Thoracic aorta (tissue), 2 donors: ENCODE results near the gene CACNA1E. TPM values are rescaled to one million over a fixed set of nuclear protein-coding genes. Genes with fewer than 3 reads are reported as not detected.

Source experiments
- ATAC-seq: fragments of 150-250 bp; one replicate; pipeline ENCODE4 v1.8.0; 2017; ENCODE audit warnings: low read depth; ENCODE audit not compliant: insufficient number of reproducible peaks, low FRiP score
- DNase-seq: peaks from one replicate; pipeline ENCODE4 v3.0.0-alpha.2; 2020; ENCODE audit warnings: low spot score
- H3K27ac ChIP-seq, 2 donors: fragments of 200-600 bp; sonication (generic); 1 replicate in 1 of 2; 2 replicates in 1 of 2; pipeline ENCODE4 v1.5.1; 2016; ENCODE audit warnings: mild to moderate bottlenecking in 2 of 2, moderate library complexity in 2 of 2
- H3K27me3 ChIP-seq: fragments of 200-600 bp; sonication (generic); replicated peaks from 2 replicates; pipeline ENCODE4 v1.6.0; 2016; ENCODE audit warnings: mild to moderate bottlenecking; ENCODE audit not compliant: insufficient read depth
- H3K36me3 ChIP-seq: fragments of 200-600 bp; sonication (generic); one replicate; pipeline ENCODE4 v1.5.1; 2016
- H3K4me1 ChIP-seq, 2 donors: fragments of 200-600 bp; sonication (generic); 1 replicate in 1 of 2; 2 replicates in 1 of 2; pipeline versions ENCODE4 v1.5.1 to v1.6.0; 2016; ENCODE audit warnings: low read depth in 2 of 2, mild to moderate bottlenecking in 1 of 2; ENCODE audit not compliant: control insufficient read depth in 1 of 2
- H3K4me3 ChIP-seq: fragments of 200-600 bp; sonication (generic); 2 replicates; pipeline ENCODE4 v1.5.1; 2016; ENCODE audit warnings: mild to moderate bottlenecking
- H3K9me3 ChIP-seq: fragments of 200-600 bp; sonication (generic); 2 replicates; pipeline ENCODE4 v1.5.1; 2016
- CTCF ChIP-seq: fragments of 200-600 bp; sonication (generic); IDR thresholded peaks from one replicate; pipeline ENCODE4 v1.5.1; 2019; ENCODE audit warnings: antibody characterized with exemption
- total RNA-seq, 2 donors: library from RNA; depleted of rRNA; stranded (reverse); fragments of >200 nt; gene quantifications; one replicate each; pipeline versions ENCODE4 v1.1.0 to v1.2.3, GENCODE V29; 2016

The CACNA1E gene
- total RNA-seq, 2 donors from 2014 or later: not detected

- H3K9me3 ChIP-seq: no peaks in the 10 kb centered on the region
- H3K4me3 ChIP-seq: no peak overlapping the region
- H3K27me3 ChIP-seq: no peaks in the 10 kb centered on the region
- ATAC-seq (no peak), DNase-seq (no peak)
- H3K27ac ChIP-seq: no peak overlapping the region
- no peak for TF ChIP-seq CTCF
- no peaks in the 10 kb centered on the region for H3K36me3 ChIP-seq
- H3K4me1 ChIP-seq: no peaks in the 10 kb centered on the region
Measured at GRCh38 chr1:181776044-181776443, 292.7 kb downstream of the CACNA1E start.

GRCh38 chr1:181777286-181777685, 294.0 kb downstream of the CACNA1E start:
- Histone ChIP-seq H3K9me3 (no peaks in the 10 kb centered on the region), H3K4me1 (no peaks in the 10 kb centered on the region), H3K27me3 (no peaks in the 10 kb centered on the region), H3K4me3 (no peak overlapping the region), H3K27ac (no peak overlapping the region), H3K36me3 (no peaks in the 10 kb centered on the region)
- DNase-seq (no peak), ATAC-seq (no peak)
- TF ChIP-seq CTCF: no peak

- ATAC-seq (no peak), DNase-seq (no peak)
- TF ChIP-seq CTCF: no peak
- no peaks in the 10 kb centered on the region for H3K27me3 ChIP-seq
- H3K9me3 ChIP-seq: no peaks in the 10 kb centered on the region
- H3K27ac ChIP-seq: no peak overlapping the region
- H3K4me1 ChIP-seq: no peaks in the 10 kb centered on the region
- H3K4me3 ChIP-seq: no peak overlapping the region
- H3K36me3 ChIP-seq: no peaks in the 10 kb centered on the region
Measured at GRCh38 chr1:181777812-181778211, 294.5 kb downstream of the CACNA1E start.

- no peaks in the 10 kb centered on the region for H3K36me3 ChIP-seq
- H3K27me3 ChIP-seq: no peaks in the 10 kb centered on the region
- no peaks in the 10 kb centered on the region for H3K4me1 ChIP-seq
- no peak for DNase-seq
- no peak overlapping the region for H3K4me3 ChIP-seq
- H3K9me3 ChIP-seq: no peaks in the 10 kb centered on the region
- ATAC-seq: no peak
- no peak for TF ChIP-seq CTCF
- no peak overlapping the region for H3K27ac ChIP-seq
Measured at GRCh38 chr1:181778640-181779260, 295.4 kb downstream of the CACNA1E start.

- Histone ChIP-seq H3K9me3 (no peaks in the 10 kb centered on the region), H3K36me3 (no peaks in the 10 kb centered on the region), H3K27me3 (no peaks in the 10 kb centered on the region), H3K27ac (no peak overlapping the region), H3K4me1 (no peaks in the 10 kb centered on the region), H3K4me3 (no peak overlapping the region)
- no peak for DNase-seq
- no peak for TF ChIP-seq CTCF
- no peak for ATAC-seq
Measured at GRCh38 chr1:181779343-181779742, 296.0 kb downstream of the CACNA1E start.
